ENCODE results near the gene UBR3.
"Not testable (repeated sequence)": the region's sequence is repeated elsewhere in the genome, so short reads cannot be mapped to it uniquely, and the experiment has no call there.

The UBR3 gene

GRCh38 chr2:169797601-169798000, 29.7 kb upstream of the UBR3 start:
- no peak overlapping the region for H3K27ac ChIP-seq
- TF ChIP-seq CTCF (conservative IDR thresholded peaks at IDR 0.05): no peak

GRCh38 chr2:169798397-169798717, 28.9 kb upstream of the UBR3 start:
- TF ChIP-seq CTCF (conservative IDR thresholded peaks at IDR 0.05): no peak
- H3K27ac ChIP-seq: peak overlapping the region; percentile 92

GRCh38 chr2:169798718-169799592, 28.3 kb upstream of the UBR3 start, which contains the start of gene SSB:
SSB (plus strand) TSS chr2:169798871; CDS start chr2:169800961, 2,090 bp downstream.
- no peak for TF ChIP-seq CTCF (conservative IDR thresholded peaks at IDR 0.05)
- peak within 1 kb of the TSS; percentile 92 for H3K27ac ChIP-seq

GRCh38 chr2:169803480-169803879, 23.8 kb upstream of the UBR3 start:
- no peak for TF ChIP-seq CTCF (conservative IDR thresholded peaks at IDR 0.05)
- H3K27ac ChIP-seq: no peak overlapping the region

- no peak for TF ChIP-seq CTCF (conservative IDR thresholded peaks at IDR 0.05)
- no peak overlapping the region for H3K27ac ChIP-seq
Observed at GRCh38 chr2:169806586-169806985, 20.7 kb upstream of the UBR3 start.

- no peak for TF ChIP-seq CTCF (conservative IDR thresholded peaks at IDR 0.05)
- H3K27ac ChIP-seq: no peak overlapping the region
Observed at GRCh38 chr2:169808221-169808620, 19.0 kb upstream of the UBR3 start.

GRCh38 chr2:169815849-169816248, 11.4 kb upstream of the UBR3 start:
- no peak for TF ChIP-seq CTCF (conservative IDR thresholded peaks at IDR 0.05)

GRCh38 chr2:169816961-169817360, 10.3 kb upstream of the UBR3 start:
- H3K27ac ChIP-seq: not testable (repeated sequence)

More at GRCh38 chr2:169815849-169816248, 11.4 kb upstream of the UBR3 start:
- no peak overlapping the region for H3K27ac ChIP-seq

- H3K27ac ChIP-seq: not testable (repeated sequence)
Observed at GRCh38 chr2:169817369-169817768, 9.9 kb upstream of the UBR3 start.

Data from VCaP (cell line).